GM12878 (cell line): Measurements from ENCODE around the gene COMT. TPM values are rescaled to one million over a fixed set of nuclear protein-coding genes. Genes with fewer than 3 reads are reported as not detected.

Source experiments
- ATAC-seq: fragments of 200-7000 bp; cut with Tn5 transposase; 3 replicates; pipeline ENCODE4 v1.9.1; 2020; ENCODE audit warnings: mild to moderate bottlenecking, moderate library complexity
- BruUV-seq: library from RNA; stranded (reverse); fragments of 400-500 nt; replicated peaks from 2 replicates; lab custom pipeline; 2021; lab: Mats Ljungman, UMichigan
- CTCF ChIA-PET: fragments of 300-600 bp; sonication (Branson Sonifier 250); formaldehyde crosslinking; extraction: SDS; loops from one replicate; lab custom pipeline; 2021; ENCODE audit warnings: inconsistent platforms; lab: Yijun Ruan, JAX
- POLR2A ChIA-PET: fragments of 350-600 bp; formaldehyde crosslinking; extraction: SDS; loops from one replicate; lab custom pipeline; 2021; ENCODE audit warnings: inconsistent platforms; lab: Charles Lee
- RAD21 ChIA-PET: fragments of 300-600 bp; sonication (Branson Sonifier 250); formaldehyde crosslinking; loops from one replicate; lab custom pipeline; 2023; ENCODE audit warnings: antibody characterized with exemption; ENCODE audit not compliant: unreplicated experiment; lab: Charles Lee
- SMC1A ChIA-PET: fragments of 300-600 bp; sonication (Branson Sonifier 250); formaldehyde crosslinking; loops from one replicate; lab custom pipeline; 2023; ENCODE audit not compliant: unreplicated experiment, uncharacterized antibody; lab: Charles Lee
- DNase-seq: peaks from one replicate; pipeline ENCODE4 v3.0.0-alpha.2; 2011; ENCODE audit warnings: low read depth, low spot score
- FAIRE-seq: peaks from 3 replicates; lab custom pipeline; 2011; peaks lifted over from hg19 to GRCh38; lab: Jason Lieb, UNC
- H2AFZ ChIP-seq: 2 replicates; pipeline ENCODE4 v1.6.0; 2011; ENCODE audit warnings: low read depth, low read length, control low read depth; ENCODE audit not compliant: control insufficient read depth
- H3K27ac ChIP-seq: 2 replicates; pipeline ENCODE4 v1.5.1; 2011; ENCODE audit warnings: control low read depth; ENCODE audit not compliant: control insufficient read depth, insufficient read depth
- H3K27me3 ChIP-seq, 2 experiments: replicated peaks in 1 of 2; 2 replicates each; pipeline versions ENCODE4 v1.6.0 to v1.6.1; 2011; ENCODE audit warnings: low read length in 1 of 2; ENCODE audit not compliant: control insufficient read depth in 2 of 2, insufficient read depth in 2 of 2
- H3K36me3 ChIP-seq, 2 experiments: 2 replicates each; pipeline ENCODE4 v1.5.1; 2011; ENCODE audit warnings: low read length in 1 of 2; ENCODE audit not compliant: control insufficient read depth in 2 of 2, insufficient read depth in 2 of 2
- H3K4me1 ChIP-seq: 2 replicates; pipeline ENCODE4 v1.6.1; 2011; ENCODE audit warnings: mild to moderate bottlenecking, low read length, moderate library complexity, mixed read lengths; ENCODE audit not compliant: control insufficient read depth, insufficient read depth
- H3K4me2 ChIP-seq: 2 replicates; pipeline ENCODE4 v1.6.0; 2011; ENCODE audit warnings: control low read depth; ENCODE audit not compliant: control insufficient read depth, insufficient read depth
- H3K4me3 ChIP-seq: fragments of 200-600 bp; sonication (generic); 2 replicates; pipeline ENCODE4 v1.5.1; 2016
- H3K79me2 ChIP-seq: 2 replicates; pipeline ENCODE4 v1.6.0; 2011; ENCODE audit warnings: low read length; ENCODE audit not compliant: control insufficient read depth, insufficient read depth
- H3K9ac ChIP-seq: 2 replicates; pipeline ENCODE4 v1.8.0; 2011; ENCODE audit warnings: low read length, control low read depth, mixed read lengths; ENCODE audit not compliant: control insufficient read depth, insufficient read depth
- H3K9me3 ChIP-seq: replicated peaks from 3 replicates; pipeline ENCODE4 v1.5.1; 2011; ENCODE audit warnings: mild to moderate bottlenecking, low read length; ENCODE audit not compliant: control insufficient read depth, insufficient read depth
- H4K20me1 ChIP-seq: 2 replicates; pipeline ENCODE4 v1.6.0; 2011; ENCODE audit not compliant: control insufficient read depth, insufficient read depth
- CEBPB ChIP-seq, 2 experiments: fragments of 150-350 bp in 1 of 2; IDR thresholded peaks; 2 replicates each; pipeline ENCODE4 v1.6.1; 2012 to 2014; ENCODE audit warnings: low read depth in 2 of 2, low read length in 2 of 2, borderline replicate concordance in 1 of 2, inconsistent platforms in 1 of 2
- CREM ChIP-seq: IDR thresholded peaks from 2 replicates; pipeline ENCODE4 v1.6.1; 2014; ENCODE audit warnings: antibody characterized with exemption, low read depth
- ESRRA ChIP-seq: IDR thresholded peaks from 2 replicates; pipeline ENCODE4 v1.6.1; 2012; ENCODE audit warnings: mild to moderate bottlenecking, low read length, improper control_type of control experiment
- NKRF ChIP-seq: fragments of 450-650 bp; conservative IDR thresholded peaks from 2 replicates; pipeline ENCODE4 v1.6.1; 2017; ENCODE audit warnings: mild to moderate bottlenecking, moderate library complexity
- RFX5 ChIP-seq: IDR thresholded peaks from 2 replicates; pipeline ENCODE4 v1.6.1; 2011; ENCODE audit warnings: low read depth, low read length, improper control_type of control experiment
- TARDBP ChIP-seq: IDR thresholded peaks from 2 replicates; pipeline ENCODE4 v1.6.1; 2016; ENCODE audit warnings: borderline replicate concordance
- WGBS: methylation state at CpG from one replicate; pipeline ENCODE4 v1.1.6; 2016; ENCODE audit warnings: low lambda C conversion rate; ENCODE audit not compliant: insufficient replicate concordance, insufficient coverage; ENCODE audit errors: missing lambda C conversion rate; 5-methylcytosine and 5-hydroxymethylcytosine counted together
- in situ Hi-C: fragments of 300-500 bp; cut with MboI; formaldehyde crosslinking; loops from 9 replicates; pipeline ENCODE4 v1.14.3; 2018; ENCODE audit warnings: mixed read lengths
- intact Hi-C: fragments of 100-400 bp; cut with micrococcal nuclease; formaldehyde crosslinking; loops from one replicate; pipeline ENCODE4 v1.14.2; 2022; ENCODE audit not compliant: unreplicated experiment
- polyA plus RNA-seq, 11 experiments: library from polyadenylated mRNA; depleted of rRNA in 4 of 11; unstranded in 6 of 11; stranded (reverse) in 5 of 11; fragments of >200 nt; fragmentation: Nextera tagmentation in 4 of 11; fragmentation: Illumina TruSeq in 1 of 11; extraction: Ambion mirVana in 4 of 11; extraction: Trizol in 1 of 11; gene quantifications; 1 replicate in 1 of 11; 2 replicates in 10 of 11; pipeline versions ENCODE4 v1.2.1 to v1.2.3, GENCODE V29; 2011 to 2016; ENCODE audit warnings: inconsistent platforms in 2 of 11, missing spikeins in 2 of 11, low read depth in 1 of 11
- total RNA-seq, 4 experiments: library from RNA; depleted of rRNA in 3 of 4; stranded (reverse); fragments of >200 nt in 3 of 4; fragmentation: Illumina TruSeq in 1 of 4; extraction: Trizol in 1 of 4; gene quantifications; 2 replicates each; pipeline versions ENCODE4 v1.2.1 to v1.2.3, GENCODE V29; 2013 to 2021
- TF ChIP-seq, protein P1 (sequence below): IDR thresholded peaks from 2 replicates; pipeline ENCODE4 v1.6.1; 2011; ENCODE audit warnings: low read depth, low read length, improper control_type of control experiment, borderline replicate concordance
- TF ChIP-seq, protein P2 (sequence below), 3 experiments: IDR thresholded peaks in 2 of 3; conservative IDR thresholded peaks in 1 of 3; 2 replicates each; pipeline ENCODE4 v1.5.1; 2011; ENCODE audit warnings: low read depth in 3 of 3, low read length in 3 of 3, mild to moderate bottlenecking in 3 of 3, control low read depth in 2 of 3, moderate library complexity in 2 of 3, inconsistent platforms in 1 of 3, mixed read lengths in 1 of 3; ENCODE audit not compliant: control insufficient read depth in 2 of 3, insufficient read depth in 1 of 3; ENCODE audit errors: extremely low read depth in 1 of 3

The COMT gene
- total and polyA plus RNA-seq, 10 of the 15 experiments (the other 5 are each of a cell fraction or from before 2014, with no cell fraction given) = 4.5 to 152 (median 66.1) TPM

DNA sequence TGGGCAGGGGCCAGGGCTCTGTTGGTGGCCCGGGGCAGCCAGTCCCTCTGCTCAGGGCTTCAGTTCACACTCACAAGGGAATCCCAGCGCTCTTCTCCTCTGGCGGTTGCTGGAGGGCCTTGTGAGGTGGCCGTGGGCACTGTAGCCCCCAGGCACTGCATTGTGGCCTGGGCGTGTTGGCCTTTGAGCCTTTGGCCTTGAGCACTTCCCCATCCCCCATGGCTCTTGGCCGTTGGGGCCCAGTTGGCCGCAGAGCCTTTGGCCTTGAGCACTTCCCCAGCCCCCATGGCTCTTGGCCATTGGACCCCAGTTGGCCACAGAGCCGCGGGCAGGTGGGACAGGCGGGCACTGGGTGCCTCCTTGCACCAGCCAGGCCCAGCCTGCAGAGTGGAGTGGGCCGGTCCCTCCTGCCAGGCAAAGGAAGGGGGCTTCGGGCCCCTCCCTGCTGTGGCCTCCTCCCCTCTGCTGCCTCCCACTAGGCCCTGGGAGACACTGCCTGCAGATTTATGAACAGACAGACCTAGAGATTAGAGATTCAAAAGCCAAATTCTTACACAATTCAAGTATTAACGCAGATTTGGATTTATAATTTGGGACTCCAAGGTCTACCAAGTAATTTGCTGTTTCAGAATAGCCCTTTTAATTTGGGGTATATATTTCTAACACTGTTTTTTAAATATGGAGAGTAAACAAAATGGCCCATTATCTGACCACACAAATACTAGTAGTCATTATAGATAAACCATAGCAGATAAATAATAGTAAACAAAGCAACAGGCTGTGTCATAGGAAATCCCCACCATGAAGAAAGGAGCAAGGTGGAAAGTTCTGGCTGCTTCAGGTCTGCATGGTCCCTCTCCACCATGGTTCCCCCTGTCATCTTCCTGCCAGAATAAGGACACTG is 18.3 kb downstream of the COMT start:
- no peaks in the 10 kb centered on the region; the same call in 1 of the 2 replicates for H3K4me1 ChIP-seq
- no peak; the same call in 2 of the 3 replicates for ATAC-seq
- no peak overlapping the region for H3K9ac ChIP-seq
- RAD21 ChIA-PET = no interaction called here
- no peak overlapping the region for H3K4me2 ChIP-seq
- H3K4me3 ChIP-seq = no peak overlapping the region
- WGBS = 85% methylated on average over 10 of the region's 13 CpGs
- H2AFZ ChIP-seq = no peak overlapping the region
- DNase-seq = no peak
- H3K9me3 ChIP-seq = no peaks in the 10 kb centered on the region
- POLR2A ChIA-PET = no interaction called here
- H3K79me2 ChIP-seq = no peaks in the 10 kb centered on the region
- SMC1A ChIA-PET = no interaction called here
- H3K36me3 ChIP-seq = peaks cover 0 to 3% of the 10 kb centered on the region in 2 experiments; a peak in 2 of 4 replicates
- intact Hi-C loops (no loop called here), in situ Hi-C loops (no loop called here)
- H3K27ac ChIP-seq = no peak overlapping the region
- no TSS peak for BruUV-seq
- no peaks in the 10 kb centered on the region for H3K27me3 ChIP-seq
- FAIRE-seq = no peak
- TF ChIP-seq, protein P1, sequence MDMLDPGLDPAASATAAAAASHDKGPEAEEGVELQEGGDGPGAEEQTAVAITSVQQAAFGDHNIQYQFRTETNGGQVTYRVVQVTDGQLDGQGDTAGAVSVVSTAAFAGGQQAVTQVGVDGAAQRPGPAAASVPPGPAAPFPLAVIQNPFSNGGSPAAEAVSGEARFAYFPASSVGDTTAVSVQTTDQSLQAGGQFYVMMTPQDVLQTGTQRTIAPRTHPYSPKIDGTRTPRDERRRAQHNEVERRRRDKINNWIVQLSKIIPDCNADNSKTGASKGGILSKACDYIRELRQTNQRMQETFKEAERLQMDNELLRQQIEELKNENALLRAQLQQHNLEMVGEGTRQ = no peak
- H4K20me1 ChIP-seq = no peaks in the 10 kb centered on the region
- CTCF ChIA-PET = interaction anchor here (1.0 kb wide), 2 partner anchors 12 to 230 kb away, joined by 4 read pairs; no protein-coding TSS in a partner anchor

DNA sequence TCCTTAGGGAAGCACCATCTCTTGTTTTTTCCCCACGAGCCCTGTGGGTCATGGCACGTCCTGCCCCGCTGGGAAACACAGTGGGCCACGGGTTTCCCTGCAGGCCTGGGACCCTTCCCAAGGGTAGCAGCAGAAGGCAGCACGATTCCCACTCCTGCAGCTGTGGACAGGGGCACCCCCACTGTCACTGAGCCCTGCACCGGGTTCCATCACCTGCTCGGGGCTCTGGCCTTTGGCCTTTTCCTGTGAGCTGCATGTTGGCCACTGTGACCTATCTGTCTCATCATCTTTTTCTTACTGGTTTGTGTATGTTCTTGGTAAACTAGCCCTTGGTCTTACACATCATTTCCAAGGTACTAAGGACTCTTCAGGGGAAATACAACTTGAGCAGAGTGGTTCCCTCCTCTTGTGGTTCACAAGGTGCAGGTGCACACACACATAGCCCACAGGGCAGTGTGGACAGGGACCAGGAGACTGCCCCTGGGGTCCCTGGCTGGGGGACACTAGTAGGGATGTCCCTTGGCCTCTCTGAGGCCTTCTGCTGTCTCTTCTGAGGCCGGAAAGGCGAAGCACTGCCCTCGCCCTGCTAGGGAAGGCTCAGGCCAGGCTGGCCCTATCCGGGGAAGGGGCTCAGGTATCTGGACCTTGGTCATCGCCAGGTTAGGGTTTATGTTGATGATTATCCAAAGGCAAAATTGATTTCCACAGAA is 19.1 kb downstream of the COMT start:
- POLR2A ChIA-PET = no interaction called here
- Histone ChIP-seq H3K36me3 (peaks cover 0 to 3% of the 10 kb centered on the region in 2 experiments; a peak in 2 of 4 replicates), H3K4me1 (no peaks in the 10 kb centered on the region), H4K20me1 (no peaks in the 10 kb centered on the region), H3K4me3 (no peak overlapping the region), H3K79me2 (no peaks in the 10 kb centered on the region), H3K27me3 (no peaks in the 10 kb centered on the region), H3K9ac (no peak overlapping the region), H2AFZ (no peak overlapping the region), H3K4me2 (no peak overlapping the region), H3K27ac (no peak overlapping the region), H3K9me3 (no peaks in the 10 kb centered on the region)
- DNase-seq (no peak), FAIRE-seq (no peak), ATAC-seq (no peak)
- intact Hi-C loops (no loop called here), in situ Hi-C loops (no loop called here)
- SMC1A ChIA-PET = no interaction called here
- CTCF ChIA-PET = no interaction called here
- no TSS peak for BruUV-seq
- RAD21 ChIA-PET = no interaction called here
- 86% methylated on average over 12 of the region's 12 CpGs for WGBS
- TF ChIP-seq, protein P2, sequence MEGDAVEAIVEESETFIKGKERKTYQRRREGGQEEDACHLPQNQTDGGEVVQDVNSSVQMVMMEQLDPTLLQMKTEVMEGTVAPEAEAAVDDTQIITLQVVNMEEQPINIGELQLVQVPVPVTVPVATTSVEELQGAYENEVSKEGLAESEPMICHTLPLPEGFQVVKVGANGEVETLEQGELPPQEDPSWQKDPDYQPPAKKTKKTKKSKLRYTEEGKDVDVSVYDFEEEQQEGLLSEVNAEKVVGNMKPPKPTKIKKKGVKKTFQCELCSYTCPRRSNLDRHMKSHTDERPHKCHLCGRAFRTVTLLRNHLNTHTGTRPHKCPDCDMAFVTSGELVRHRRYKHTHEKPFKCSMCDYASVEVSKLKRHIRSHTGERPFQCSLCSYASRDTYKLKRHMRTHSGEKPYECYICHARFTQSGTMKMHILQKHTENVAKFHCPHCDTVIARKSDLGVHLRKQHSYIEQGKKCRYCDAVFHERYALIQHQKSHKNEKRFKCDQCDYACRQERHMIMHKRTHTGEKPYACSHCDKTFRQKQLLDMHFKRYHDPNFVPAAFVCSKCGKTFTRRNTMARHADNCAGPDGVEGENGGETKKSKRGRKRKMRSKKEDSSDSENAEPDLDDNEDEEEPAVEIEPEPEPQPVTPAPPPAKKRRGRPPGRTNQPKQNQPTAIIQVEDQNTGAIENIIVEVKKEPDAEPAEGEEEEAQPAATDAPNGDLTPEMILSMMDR (IDR thresholded peaks at IDR 0.05 in 2 of 3, conservative IDR thresholded peaks at IDR 0.05 in 1 of 3; ENCODE audit: control insufficient read depth in 2 of 3, extremely low read depth in 1 of 3, insufficient read depth in 1 of 3, low read depth in 3 of 3, low read length in 3 of 3) = no peak
- TF ChIP-seq ESRRA (no peak), CREM (no peak), RFX5 (no peak), NKRF (no peak), TARDBP (no peak), CEBPB (IDR thresholded peaks at IDR 0.05; ENCODE audit: borderline replicate concordance in 1 of 2, low read depth in 2 of 2, low read length in 2 of 2) (no peak)
